ENCODE results near the gene FAM210A.

The FAM210A gene

GRCh38 chr18:13620818-13621445 lies 105.4 kb downstream of the FAM210A start:
- no peak for DNase-seq

DNA sequence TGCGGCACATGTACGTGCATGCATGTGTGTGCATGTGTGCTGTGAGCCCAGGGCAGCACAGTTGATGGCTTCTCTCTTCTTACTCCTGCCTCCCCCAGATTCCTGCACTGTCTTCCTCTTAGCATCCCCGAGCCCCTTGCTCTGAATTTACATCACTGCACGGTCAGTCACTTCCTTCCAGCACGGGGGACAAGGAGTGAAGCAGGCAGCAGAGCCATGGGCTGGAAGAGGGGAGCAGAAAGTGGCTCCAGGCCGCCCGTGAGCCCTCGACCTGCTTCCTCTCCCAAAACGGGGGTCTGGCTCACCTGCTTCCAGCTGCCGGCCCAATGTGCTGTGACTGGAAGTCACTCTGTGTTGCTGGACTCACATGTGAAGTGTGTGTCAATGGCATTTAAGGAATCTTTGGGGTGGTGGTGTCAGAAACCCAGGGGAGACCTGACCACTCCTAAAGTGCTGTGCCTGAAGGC lies 106.1 kb downstream of the FAM210A start:
- no peak for DNase-seq

DNA sequence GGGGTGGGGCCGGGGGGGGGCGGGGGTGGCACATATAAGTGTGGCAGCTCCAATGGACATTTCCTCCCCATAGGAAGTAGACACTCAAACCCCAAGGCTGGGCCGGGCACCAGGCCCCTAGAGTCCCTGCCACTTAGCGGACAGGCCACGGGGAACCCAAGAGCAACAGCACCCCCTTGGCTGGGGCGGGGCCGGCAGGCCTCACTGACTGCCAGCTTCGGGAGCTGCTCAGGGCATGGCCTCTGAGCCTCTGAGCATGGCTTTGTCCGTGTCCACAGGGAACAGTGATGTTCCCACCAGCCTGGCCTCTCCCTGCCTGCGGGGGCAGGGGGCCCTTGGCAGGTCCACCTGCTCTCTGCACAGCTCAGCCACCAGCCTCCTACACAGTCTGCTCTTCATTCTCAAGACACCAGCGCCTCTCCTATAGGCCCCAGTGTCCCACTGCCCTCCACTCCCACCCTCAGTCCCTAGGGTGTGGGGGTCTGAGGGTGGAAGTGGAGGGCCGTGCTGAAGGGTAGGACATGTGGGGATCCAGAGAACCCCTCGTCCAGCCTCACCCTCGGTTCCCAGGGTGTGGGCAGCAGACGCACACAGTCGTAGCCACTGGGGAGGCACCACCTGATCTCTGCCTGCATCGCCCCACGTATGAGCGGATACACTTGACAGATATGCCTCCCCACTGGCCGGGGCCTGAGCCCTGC lies 106.7 kb downstream of the FAM210A start:
- no peak for DNase-seq

GRCh38 chr18:13618760-13619438 lies 107.5 kb downstream of the FAM210A start:
- DNase-seq: no peak

- no peak for DNase-seq
These were observed 108.4 kb downstream of the FAM210A start for GRCh38 chr18:13617826-13618515.

DNA sequence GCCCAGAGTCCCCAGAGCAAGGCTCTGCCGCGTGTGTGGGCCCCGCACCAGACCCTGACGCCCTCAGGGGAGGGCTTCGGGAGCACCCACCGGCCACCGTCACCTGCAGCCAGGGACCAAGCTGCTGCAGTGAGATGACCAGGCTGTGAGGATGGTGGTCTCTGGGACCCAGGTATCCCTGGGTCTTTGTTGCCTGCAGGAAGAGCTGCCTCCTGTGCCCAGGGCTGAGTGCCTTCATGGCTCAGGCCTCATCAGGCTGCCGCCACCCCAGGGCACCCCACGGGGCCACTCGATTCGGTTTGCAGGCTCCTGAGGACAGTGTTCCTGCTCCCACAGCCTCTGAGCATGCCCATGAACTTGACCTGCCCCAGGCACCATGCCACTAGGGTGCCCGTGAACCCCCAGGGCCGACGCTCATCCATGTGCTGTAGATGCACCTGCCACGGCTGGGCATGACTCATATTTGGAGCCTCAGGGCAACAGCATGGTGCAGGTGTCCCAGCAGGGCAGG lies 109.8 kb downstream of the FAM210A start:
- DNase-seq: no peak

DNA sequence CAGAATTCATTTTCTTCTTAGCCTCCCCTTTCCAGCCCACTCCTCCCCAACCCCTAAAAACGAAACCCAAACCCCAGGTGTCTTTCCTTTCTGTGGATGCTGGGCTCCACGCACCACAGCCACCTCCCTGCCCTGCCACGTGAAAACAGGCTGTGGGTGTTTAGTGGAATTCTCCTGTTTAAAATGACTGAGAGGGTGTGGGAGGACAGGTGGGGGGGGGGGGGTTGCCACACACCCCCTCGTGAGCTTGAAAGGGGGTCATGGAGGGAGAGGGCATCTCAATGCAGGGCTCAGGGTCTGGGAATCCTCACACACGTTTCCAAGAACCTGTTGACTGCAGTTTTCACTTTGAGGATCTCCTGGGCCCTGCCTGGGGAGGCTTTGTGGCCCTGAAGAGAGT lies 110.3 kb downstream of the FAM210A start:
- DNase-seq: no peak

DNA sequence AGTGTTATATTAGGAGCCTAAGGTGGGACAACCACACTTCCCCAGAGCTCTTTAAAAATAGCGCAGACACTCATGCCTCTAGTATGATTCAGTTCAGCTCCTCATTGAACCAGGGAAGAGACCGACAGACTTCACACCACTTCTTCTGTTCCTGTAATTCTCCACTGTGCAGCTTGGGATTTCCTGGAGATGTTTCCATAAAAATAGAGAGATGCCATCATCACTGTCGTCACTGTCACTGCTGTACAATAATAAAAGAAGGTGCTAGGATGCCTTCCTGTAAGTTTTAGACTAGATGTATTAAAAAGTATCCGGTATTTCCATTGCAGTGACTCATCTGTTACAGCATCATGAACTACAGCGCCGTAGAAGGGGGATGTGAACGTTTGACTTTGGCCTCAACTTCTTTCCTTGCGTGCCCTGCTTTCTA lies 110.9 kb downstream of the FAM210A start:
- DNase-seq: peak in 1 of 5 donors; percentile 55

DNA sequence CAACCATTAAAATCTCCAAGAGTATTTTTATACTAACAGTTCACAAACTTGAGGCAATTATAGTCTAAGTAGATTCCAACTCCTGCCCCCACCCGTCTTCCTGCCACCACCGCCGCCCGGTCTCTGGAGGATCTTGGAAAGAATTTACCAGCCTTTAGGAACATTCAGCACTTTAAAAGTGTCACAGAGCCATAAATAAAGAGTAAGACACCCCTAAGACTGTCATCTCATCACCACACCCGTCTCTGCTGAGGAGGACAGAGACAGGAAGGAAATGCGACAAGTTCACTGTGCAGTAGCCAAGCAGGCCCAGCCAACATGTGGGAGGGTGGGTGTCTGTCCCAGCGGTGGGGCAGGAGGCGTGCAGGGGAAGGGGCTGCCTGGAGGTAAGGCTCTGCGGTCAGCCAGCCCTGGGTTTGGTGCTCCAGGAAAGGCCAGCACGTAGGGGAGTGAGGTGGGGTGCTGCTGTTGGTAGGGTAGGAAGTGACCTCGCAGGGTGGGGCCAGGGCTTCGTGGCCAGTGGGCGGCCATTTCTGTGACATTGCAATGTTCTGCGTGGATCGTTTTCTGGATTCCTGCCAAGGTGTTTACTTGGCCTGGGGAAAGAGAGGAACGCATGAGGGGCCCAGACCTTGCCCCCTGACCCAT lies 111.6 kb downstream of the FAM210A start:
- DNase-seq: peak in 1 of 5 donors; percentile 52

DNA sequence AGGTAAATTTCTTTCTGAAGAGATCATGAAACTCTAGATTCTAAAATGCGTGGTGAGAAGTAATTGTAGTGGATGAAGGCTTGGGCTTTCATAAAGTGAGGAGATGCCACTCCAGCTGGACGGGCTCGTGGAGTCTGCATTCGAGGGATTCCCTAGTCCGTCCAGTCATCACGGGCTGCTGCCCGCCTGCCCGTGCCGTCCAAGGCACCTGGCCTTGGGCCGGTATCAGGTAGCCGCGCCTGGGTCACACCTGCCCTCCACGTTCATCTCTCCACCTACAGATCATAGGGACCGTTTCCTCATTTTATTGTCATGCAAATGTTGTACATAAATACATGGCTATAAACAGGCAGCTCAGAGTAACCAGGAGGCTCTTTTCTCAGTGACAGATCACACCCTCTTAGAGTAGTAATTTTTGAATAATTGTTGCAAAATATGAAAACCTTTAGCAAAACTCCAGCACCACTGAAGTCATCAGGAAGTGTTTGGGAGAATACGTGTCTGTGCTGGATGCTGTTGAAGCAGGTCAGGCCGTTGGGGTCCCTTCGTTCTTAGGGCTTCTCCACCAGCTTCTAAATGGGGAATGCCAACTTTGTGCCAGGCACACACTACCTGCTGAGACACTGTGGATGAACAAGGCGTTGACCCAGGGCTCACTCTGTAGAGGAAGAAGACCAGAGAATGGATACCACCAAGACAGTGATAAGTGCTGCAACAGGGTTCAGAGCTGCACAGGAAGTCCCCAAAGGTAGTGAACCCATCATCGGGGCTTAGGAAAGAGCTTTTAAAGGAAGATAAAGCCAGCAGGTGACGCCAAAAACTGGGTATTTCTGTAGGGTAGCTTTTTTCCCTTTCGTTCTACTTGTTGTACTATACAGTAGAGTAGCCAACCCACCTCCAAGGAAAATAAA lies 112.5 kb downstream of the FAM210A start:
- DNase-seq: no peak
